B cell (primary cell): ENCODE data around the gene GET4. TPM values are rescaled to one million over a fixed set of nuclear protein-coding genes. Genes with fewer than 3 reads are reported as not detected.

Experiments
- ATAC-seq: fragments of 200-7000 bp; cut with Tn5 transposase; one replicate; pipeline ENCODE4 v1.10.0; 2021; ENCODE audit warnings: low read depth, mild to moderate bottlenecking, moderate number of reproducible peaks, moderate library complexity
- CTCF ChIA-PET: fragments of 350-600 bp; sonication (Branson Sonifier 250); formaldehyde crosslinking; loops from one replicate; lab custom pipeline; 2021; ENCODE audit warnings: antibody characterized with exemption, inconsistent platforms; lab: Charles Lee
- POLR2A ChIA-PET: fragments of 350-600 bp; sonication (Branson Sonifier 250); formaldehyde crosslinking; loops from one replicate; lab custom pipeline; 2021; ENCODE audit warnings: antibody characterized with exemption; lab: Charles Lee
- DNase-seq: peaks from one replicate; pipeline ENCODE4 v3.0.0; 2013
- H2AFZ ChIP-seq: 2 replicates; pipeline ENCODE4 v1.6.1; 2012; ENCODE audit warnings: mild to moderate bottlenecking, low read depth, low read length; ENCODE audit not compliant: insufficient read depth, poor library complexity, severe bottlenecking
- H3K27ac ChIP-seq, 2 donors: 1 replicate in 1 of 2; 2 replicates in 1 of 2; pipeline ENCODE4 v1.5.1; 2012 to 2013; ENCODE audit warnings: low read length in 2 of 2, mild to moderate bottlenecking in 2 of 2, moderate library complexity in 1 of 2
- H3K27me3 ChIP-seq, 4 experiments: fragments of 200-600 bp in 1 of 4; sonication (generic) in 1 of 4; replicated peaks in 1 of 4; 1 replicate in 2 of 4; 2 replicates in 2 of 4; pipeline versions ENCODE4 v1.6.1 to v1.7.0; 2013 to 2016; ENCODE audit warnings: low read length in 3 of 4, mild to moderate bottlenecking in 2 of 4, mixed read lengths in 1 of 4, moderate library complexity in 1 of 4; ENCODE audit not compliant: insufficient read depth in 4 of 4, control insufficient read depth in 3 of 4; ENCODE audit errors: control extremely low read depth in 1 of 4
- H3K36me3 ChIP-seq, 2 experiments: replicated peaks in 1 of 2; 1 replicate in 1 of 2; 2 replicates in 1 of 2; pipeline versions ENCODE4 v1.6.1 to v1.7.1; 2013; ENCODE audit warnings: low read length in 1 of 2; ENCODE audit not compliant: insufficient read depth in 2 of 2, control insufficient read depth in 1 of 2; ENCODE audit errors: control extremely low read depth in 1 of 2, extremely low read depth in 1 of 2
- H3K4me1 ChIP-seq, 2 donors: fragments of 200-600 bp in 1 of 2; sonication (generic) in 1 of 2; 1 replicate in 1 of 2; 2 replicates in 1 of 2; pipeline versions ENCODE4 v1.5.1 to v1.6.1; 2013 to 2017; ENCODE audit warnings: low read length in 2 of 2; ENCODE audit not compliant: control insufficient read depth in 2 of 2, insufficient read depth in 2 of 2
- H3K4me2 ChIP-seq: replicated peaks from 2 replicates; pipeline ENCODE3; 2012; ENCODE audit warnings: mild to moderate bottlenecking, low read depth, low read length; ENCODE audit not compliant: poor library complexity, severe bottlenecking
- H3K4me3 ChIP-seq, 5 experiments: fragments of 200-600 bp in 1 of 5; sonication (generic) in 1 of 5; 1 replicate in 3 of 5; 2 replicates in 2 of 5; pipeline versions ENCODE4 v1.5.1 to v1.7.0; 2011 to 2016; ENCODE audit warnings: low read length in 4 of 5, mild to moderate bottlenecking in 4 of 5, low read depth in 2 of 5, control low read depth in 1 of 5, moderate library complexity in 1 of 5; ENCODE audit not compliant: insufficient read depth in 1 of 5; ENCODE audit errors: control extremely low read depth in 1 of 5, extremely low read depth in 1 of 5
- H3K79me2 ChIP-seq: fragments of 200-600 bp; sonication (generic); one replicate; pipeline ENCODE4 v1.6.0; 2016; ENCODE audit warnings: low read length; ENCODE audit not compliant: control insufficient read depth, insufficient read depth
- H3K9ac ChIP-seq: fragments of 200-600 bp; sonication (generic); 2 replicates; pipeline ENCODE4 v1.6.1; 2017; ENCODE audit warnings: mild to moderate bottlenecking, low read length, moderate library complexity
- H3K9me3 ChIP-seq, 3 donors: one replicate each; pipeline versions ENCODE4 v1.6.1 to v1.7.1; 2013; ENCODE audit warnings: low read length in 2 of 3; ENCODE audit not compliant: control insufficient read depth in 2 of 3, insufficient read depth in 1 of 3; ENCODE audit errors: control extremely low read depth in 1 of 3
- H4K20me1 ChIP-seq: 2 replicates; pipeline ENCODE4 v1.6.0; 2012; ENCODE audit warnings: mild to moderate bottlenecking, low read length; ENCODE audit not compliant: insufficient read depth, control insufficient read depth, poor library complexity, severe bottlenecking
- H3K27ac Mint-ChIP-seq: one replicate; pipeline ENCODE4 v1.8.0; 2021; ENCODE audit warnings: mixed read lengths
- H3K27me3 Mint-ChIP-seq: one replicate; pipeline ENCODE4 v1.8.0; 2021; ENCODE audit warnings: mixed read lengths
- H3K4me1 Mint-ChIP-seq: one replicate; pipeline ENCODE4 v1.8.0; 2021; ENCODE audit warnings: mixed read lengths
- H3K4me3 Mint-ChIP-seq: one replicate; pipeline ENCODE4 v1.8.0; 2021; ENCODE audit warnings: mixed read lengths
- H3K9me3 Mint-ChIP-seq: one replicate; pipeline ENCODE4 v1.8.0; 2022; ENCODE audit warnings: mixed read lengths; ENCODE audit not compliant: insufficient read depth
- CTCF ChIP-seq: fragments of 200-600 bp; IDR thresholded peaks from one replicate; pipeline ENCODE4 v1.8.0; 2022; ENCODE audit warnings: antibody characterized with exemption, mild to moderate bottlenecking
- EZH2 ChIP-seq: IDR thresholded peaks from 2 replicates; pipeline ENCODE4 v1.6.1; 2012; ENCODE audit warnings: borderline replicate concordance, low read depth, mild to moderate bottlenecking, moderate library complexity, low read length; ENCODE audit not compliant: insufficient read depth, poor library complexity, severe bottlenecking
- WGBS: methylation state at CpG from one replicate; pipeline ENCODE4 v1.1.5; 2013; ENCODE audit warnings: missing lambda C conversion rate; ENCODE audit not compliant: insufficient coverage; 5-methylcytosine and 5-hydroxymethylcytosine counted together
- intact Hi-C: fragments of 100-400 bp; cut with micrococcal nuclease; formaldehyde crosslinking; loops from one replicate; pipeline ENCODE4 v1.10.0; 2022
- polyA plus RNA-seq: library from polyadenylated mRNA; depleted of rRNA; stranded (reverse); fragments of >200 nt; gene quantifications from 2 replicates; pipeline ENCODE4 v1.2.3, GENCODE V29; 2012
- total RNA-seq, 2 donors: library from RNA; stranded (reverse); fragments of 120-200 nt in 1 of 2; gene quantifications; 1 replicate in 1 of 2; 2 replicates in 1 of 2; pipeline versions ENCODE4 v1.2.3 to v1.2.4, GENCODE V29; 2013 to 2022

GET4 gene
- total and polyA plus RNA-seq, 2 donors (not counting 1 experiment from before 2014, with no cell fraction given): 53.5 to 65.5 TPM

- CTCF ChIA-PET: interaction anchor here (0.9 to 2.7 kb wide), 3 partner anchors 15 to 40 kb away, joined by 4 to 13 read pairs (median 6); no protein-coding TSS in a partner anchor
- peaks cover 52% of the 10 kb centered on the region for H3K4me1 Mint-ChIP-seq
- no peak overlapping the region for H3K4me3 ChIP-seq
Measured at GRCh38 chr7:832968-833424, 43.4 kb upstream of the GET4 start.

More at GRCh38 chr7:832968-833424, 43.4 kb upstream of the GET4 start:
- Histone ChIP-seq H3K79me2 (peaks cover 90% of the 10 kb centered on the region), H4K20me1 (peaks cover 79% of the 10 kb centered on the region), H3K27ac (peak overlapping the region; percentile 76 to 89), H3K27me3 (no peaks in the 10 kb centered on the region), H3K9me3 (no peaks in the 10 kb centered on the region), H3K9ac (peak overlapping the region; percentile 51), H3K4me1 (peaks cover 31 to 32% of the 10 kb centered on the region in 2 donors), H2AFZ (no peak overlapping the region), H3K36me3 (peaks cover 0 to 23% of the 10 kb centered on the region in 2 experiments), H3K4me2 (peak overlapping the region; percentile 53)
- POLR2A ChIA-PET: interaction anchor here (0.6 to 1.7 kb wide), 3 partner anchors 16 to 21 kb away, joined by 5 to 8 read pairs (median 6); no protein-coding TSS in a partner anchor
- Mint-ChIP-seq H3K9me3 (no peaks in the 10 kb centered on the region), H3K27ac (peak overlapping the region; percentile 93), H3K4me3 (peak overlapping the region; percentile 85), H3K27me3 (no peaks in the 10 kb centered on the region)
- no peak for DNase-seq
- 95% methylated on average over 15 of the region's 15 CpGs for WGBS
- no peak for ATAC-seq
- TF ChIP-seq CTCF (no peak), EZH2 (no peak)
- intact Hi-C loops: loop anchor here (1.0 to 5.0 kb wide), 2 partner anchors 20 to 39 kb away; no protein-coding TSS in a partner anchor
